GM21723 (cell line): ENCODE data around the gene LINS1.
"Not testable (repeated sequence)": the region's sequence is repeated elsewhere in the genome, so short reads cannot be mapped to it uniquely, and the experiment has no call there.

Source experiments
- ATAC-seq: cut with Tn5 transposase; IDR thresholded peaks from one replicate; pipeline ENCODE4 v1.9.1; 2021; ENCODE audit warnings: mild to moderate bottlenecking, moderate library complexity; ENCODE audit not compliant: unreplicated experiment

Gene LINS1

DNA sequence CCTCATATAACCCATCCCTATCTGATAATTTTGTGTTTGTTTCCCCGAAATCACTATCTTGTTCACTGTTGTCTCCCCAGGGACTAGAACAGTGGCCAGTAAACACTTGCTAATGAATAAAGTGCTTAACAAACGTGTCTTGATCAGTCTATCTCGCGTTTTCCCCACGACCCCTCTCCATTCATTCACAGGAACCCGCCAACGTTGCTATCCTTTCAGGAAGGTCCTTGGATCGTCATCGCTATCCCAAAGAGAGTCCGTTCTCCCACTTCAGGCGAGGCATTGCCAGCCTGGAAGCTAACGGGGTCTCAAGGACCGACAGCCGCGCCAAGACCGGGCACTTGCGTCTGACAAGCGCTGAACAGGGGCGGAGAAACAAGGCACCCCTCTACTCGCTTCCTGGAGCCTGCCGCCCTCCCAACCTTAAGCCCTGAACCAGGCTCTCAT lies 344 bp downstream of the LINS1 start:
- ATAC-seq, result peak; percentile 22

DNA sequence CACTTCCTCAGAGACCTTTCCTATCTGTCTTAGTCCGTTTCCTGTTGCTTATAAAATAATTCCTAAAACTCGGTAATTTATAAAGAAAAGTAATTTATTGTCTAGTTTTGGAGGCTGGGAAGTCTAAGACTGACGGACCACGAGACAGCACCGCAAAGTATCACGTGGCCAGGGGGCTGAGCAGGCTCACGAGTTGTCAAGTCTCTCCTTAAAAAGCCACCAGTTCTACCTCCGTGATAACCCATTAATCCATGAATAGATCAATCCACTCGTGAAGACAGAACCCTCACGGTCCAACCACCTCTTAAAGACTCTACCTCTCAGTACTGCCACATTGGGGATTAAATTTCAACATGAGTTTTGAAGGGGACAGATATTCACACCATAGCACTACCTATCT lies 821 bp downstream of the LINS1 start:
- ATAC-seq, result no peak

DNA sequence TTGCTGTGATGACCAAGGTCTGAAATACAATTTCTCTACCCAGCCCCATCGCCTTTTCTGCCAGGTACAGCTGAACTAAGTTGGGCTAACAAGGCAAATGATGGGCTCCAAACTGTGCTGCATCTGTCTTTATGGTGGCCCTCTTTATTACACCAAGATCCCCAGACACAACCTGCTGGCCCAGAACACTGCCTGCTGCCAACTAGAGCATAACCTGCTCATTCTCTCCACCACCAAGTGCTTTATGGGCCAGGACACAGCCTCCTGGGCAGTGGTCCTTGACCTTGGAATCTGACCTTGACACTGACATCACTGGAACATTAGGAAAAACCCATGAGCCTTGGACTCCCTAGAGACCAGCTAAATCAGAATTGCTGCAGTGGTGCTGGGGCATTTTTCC lies 3.3 kb downstream of the LINS1 start:
- no peak for ATAC-seq

DNA sequence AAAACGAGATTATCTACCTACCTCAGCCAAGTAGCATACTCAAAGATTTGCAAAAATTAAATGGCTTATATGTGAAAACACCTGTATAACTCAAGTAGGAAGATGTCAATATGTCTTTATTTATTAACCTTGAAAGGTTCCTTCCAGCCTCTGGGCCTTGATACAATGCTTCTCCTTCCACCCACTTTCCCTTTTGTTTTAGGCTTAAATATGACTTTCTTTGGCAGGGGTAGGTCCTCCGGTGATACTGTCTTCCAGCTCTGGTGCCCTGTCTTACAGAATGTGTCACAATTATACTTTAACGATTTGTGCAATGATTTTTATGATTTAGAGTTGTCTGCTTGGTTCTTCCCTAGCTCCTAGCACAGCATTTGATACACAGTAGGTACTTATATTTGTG lies 4.1 kb downstream of the LINS1 start:
- ATAC-seq, result no peak

DNA sequence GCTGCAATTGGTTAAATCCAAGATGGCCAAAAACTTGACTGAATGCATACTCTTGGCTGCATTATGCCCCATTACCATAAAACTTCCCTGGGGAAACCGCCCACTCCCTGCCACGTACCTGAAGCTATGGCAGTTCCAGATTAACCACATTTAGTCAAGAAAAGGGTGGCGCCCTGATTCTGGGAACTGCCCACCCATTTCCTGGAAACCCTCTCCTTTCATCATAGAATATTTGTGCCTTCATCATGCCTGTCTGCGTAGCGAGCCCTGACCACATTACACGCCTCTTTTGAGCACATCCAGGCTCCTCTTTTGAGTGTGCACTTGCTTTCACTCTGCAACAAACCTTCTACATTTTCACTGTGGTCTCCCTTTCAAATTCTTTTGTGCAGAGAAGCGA lies 5.2 kb downstream of the LINS1 start:
- ATAC-seq, result peak; percentile 83

DNA sequence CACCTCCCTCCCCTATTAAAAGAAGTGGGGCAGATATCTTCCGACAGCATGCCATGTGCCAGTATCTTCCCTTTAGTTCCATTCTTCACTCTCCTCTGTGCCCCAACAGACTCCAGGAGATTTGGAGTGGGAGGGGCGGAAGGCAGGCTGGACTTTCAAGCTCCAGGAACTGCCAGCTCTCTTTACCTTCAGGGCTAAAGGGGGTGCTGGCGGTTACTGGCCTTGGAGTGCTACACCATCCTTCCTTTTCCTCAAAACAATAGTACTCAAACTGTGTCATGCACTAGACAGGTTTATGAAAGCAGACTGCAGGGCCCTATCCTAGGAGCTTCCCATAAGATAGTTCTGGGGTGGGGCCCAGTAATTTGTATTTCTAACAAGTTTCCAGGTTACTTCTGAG lies 6.0 kb downstream of the LINS1 start:
- ATAC-seq, result no peak

DNA sequence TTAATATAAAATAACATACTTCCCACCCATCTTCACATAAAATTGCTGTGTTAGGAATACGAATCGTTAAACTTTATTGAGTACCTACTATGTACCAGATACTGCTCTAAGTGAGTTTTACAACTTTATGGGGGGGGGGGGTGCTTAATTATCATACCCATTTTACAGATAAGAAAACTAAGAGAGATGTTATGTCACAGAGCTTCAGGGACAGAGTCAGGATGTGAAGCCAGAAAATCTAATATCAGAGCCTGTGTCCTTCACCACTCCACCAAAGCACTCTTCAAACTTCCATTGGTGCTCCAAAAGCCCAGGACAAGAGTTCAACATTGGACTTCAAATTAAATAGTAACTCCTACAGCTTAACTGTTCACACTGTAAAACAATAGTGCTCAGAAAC lies 8.6 kb downstream of the LINS1 start:
- no peak for ATAC-seq

DNA sequence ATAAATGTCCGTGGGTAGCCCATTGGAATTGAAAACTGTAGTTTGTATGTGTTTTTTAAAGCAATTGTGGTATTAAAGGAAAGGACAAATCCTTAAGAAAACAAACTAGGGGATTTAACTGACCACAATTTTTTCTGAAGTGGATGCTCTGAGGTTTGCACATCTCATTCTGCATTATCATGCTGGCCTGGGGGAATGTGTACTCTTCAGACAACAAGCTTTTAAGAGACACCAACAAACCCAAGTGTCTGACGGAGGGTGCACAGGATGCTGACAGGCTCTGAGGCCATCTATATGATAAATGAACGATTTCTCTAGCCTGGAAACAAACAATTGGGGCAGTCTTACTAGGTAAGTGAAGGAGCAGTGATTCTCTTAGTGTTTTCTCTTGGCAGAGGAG lies 9.1 kb downstream of the LINS1 start:
- ATAC-seq, result no peak

DNA sequence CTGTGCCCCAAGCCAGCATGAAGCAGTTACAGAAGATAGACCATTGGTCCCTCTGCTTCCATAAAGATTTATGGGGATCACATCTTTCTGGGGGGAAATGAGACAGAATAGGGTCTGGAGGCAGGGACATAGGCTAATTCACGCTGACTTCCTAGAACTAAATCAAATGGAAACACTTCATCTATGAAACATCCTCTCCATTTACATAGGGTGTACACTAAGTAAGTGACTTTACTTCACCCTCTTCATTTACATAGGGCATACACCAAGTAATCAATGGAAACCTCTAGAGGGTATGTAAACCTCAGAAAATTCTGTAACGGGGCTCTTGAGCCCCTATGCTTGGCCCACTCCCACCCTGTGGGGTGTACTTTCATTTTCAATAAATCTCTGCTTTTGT lies 10.1 kb downstream of the LINS1 start:
- ATAC-seq, result no peak

DNA sequence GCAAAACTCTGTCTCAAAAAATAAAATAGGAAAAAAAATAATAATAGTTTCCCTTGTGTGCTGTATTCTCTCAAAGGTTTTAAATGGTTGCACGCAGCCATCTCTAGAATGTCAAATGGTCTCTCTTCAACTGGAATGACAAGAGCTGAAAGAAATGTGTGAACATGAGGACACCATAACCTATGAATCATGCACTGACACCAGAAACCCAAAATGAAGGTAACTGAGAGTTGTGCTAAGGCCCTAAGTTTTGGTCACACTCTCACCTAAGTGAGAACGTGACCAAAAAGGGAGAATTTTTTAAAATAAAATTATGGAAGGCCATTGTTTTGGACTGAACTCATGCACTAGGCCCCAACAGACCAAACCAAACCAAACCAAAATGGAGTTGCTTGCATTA lies 10.8 kb downstream of the LINS1 start:
- ATAC-seq, result not testable (repeated sequence)

DNA sequence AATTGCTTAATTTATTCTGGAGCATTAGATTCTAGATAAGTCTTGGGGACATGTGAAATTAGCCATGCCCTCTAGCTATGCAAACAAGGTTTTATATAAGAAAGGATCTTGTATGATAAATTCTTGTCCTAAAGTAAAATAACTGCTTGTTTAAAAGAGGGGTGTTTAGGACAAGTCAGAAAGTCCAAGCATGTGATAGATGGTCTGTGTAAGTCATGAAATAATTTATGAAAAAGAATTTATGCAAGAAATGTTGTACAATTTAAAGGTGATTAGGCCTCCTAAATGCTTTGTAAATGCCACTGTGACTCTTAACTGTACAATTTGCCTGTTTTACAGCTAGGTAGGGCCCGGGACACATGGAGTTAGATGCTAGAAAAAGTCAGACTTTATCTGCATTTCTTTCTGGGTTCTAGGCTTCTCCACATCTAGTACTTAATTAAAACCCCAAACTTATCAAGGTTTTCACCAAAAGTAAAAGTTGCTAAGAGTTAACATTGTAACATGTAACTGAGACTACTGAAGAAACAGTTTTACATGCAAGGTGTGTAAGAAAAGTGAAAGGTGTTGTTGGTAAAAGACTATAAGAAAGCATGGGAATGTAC lies 13.2 kb downstream of the LINS1 start:
- ATAC-seq, result no peak

DNA sequence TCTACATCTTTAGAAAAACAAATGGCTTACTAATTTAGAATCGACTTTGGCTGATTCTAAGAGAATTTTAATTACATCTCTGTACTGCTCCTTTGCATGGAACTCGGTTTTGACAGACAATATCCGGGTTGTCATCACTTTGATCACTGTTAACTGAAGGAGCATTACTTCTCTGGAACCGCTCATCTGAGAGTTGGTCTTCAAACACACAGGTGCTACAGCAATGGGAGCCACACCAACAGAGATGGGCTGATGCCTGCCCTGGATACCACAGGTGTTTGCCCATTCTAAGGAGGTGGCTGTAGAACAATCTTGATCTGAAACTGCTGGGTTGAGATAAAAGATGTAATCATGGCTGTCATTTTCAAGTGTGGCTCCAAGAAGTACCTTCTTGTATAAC lies 21.6 kb downstream of the LINS1 start:
- ATAC-seq, result no peak

DNA sequence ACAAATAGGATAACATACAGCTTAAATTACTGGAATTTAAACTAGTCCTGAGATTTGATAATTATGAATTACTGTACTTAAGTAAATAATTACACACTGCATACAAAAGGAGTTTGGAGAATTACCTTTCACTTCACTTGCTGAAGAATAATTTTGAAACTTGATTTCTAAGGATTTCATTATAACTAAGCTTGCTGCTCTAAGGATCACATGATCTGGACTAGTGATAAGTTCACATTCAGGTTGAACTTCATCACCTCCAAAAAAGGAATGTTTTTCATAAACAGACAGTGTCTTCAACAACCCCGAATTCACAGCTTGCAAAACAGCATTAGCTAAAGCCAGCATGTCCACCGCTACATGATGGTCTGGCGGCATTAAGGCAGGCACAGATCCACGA lies 28.5 kb downstream of the LINS1 start:
- no peak for ATAC-seq

DNA sequence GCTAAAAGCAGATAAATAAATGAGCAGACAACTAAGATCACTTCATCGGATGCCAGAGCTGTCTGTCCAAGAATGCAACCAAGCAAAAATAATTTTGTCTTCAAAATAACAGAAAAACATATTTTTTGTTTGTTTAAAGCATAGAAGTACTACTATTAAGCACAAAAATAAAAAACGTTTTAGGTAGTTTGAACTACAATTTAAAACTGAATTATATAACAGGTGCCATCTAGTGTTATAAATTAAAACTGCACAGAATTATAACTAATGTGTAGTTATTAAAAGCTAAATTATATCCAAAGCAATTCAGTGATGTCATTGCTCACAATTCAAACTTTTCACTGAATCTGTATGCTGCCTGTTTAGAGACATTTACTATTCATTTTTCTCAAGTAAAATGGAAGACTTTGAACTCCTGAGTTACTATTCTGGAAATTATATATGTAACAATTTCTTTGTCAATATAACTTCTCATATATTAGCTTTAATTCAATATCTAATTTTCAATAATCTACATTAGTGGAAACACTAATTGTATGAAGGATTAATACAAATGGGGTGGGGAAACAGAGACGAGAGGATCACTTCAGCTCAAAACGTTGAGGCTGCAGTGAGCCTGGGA lies 29.5 kb downstream of the LINS1 start:
- ATAC-seq, result no peak

DNA sequence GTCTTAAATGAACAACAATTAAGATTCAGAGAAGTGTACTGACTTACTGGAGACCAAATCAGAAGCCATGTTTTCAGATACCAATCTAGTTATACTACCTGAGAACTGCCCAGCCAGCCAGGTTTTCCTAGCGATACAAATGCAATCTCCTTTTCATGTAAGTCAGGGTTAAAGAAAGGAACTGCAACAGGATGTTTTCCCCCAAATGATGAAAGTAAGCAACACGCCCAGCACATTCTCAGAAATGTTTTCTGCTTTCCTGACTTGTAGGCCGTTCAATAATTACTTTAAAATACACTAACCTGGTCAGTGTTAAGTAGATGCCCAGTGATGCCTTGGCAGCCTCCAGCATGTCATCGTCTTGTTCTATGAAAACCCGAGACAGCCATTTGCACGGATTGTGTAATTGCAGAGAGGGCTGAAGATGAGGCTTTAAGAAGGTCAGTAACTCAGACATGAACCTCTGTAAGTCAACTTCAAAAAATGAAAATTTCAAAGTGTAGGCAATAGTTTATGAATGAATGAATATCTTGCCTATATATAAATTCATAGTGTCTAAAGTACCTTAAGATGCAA lies 30.3 kb downstream of the LINS1 start:
- ATAC-seq, result no peak

DNA sequence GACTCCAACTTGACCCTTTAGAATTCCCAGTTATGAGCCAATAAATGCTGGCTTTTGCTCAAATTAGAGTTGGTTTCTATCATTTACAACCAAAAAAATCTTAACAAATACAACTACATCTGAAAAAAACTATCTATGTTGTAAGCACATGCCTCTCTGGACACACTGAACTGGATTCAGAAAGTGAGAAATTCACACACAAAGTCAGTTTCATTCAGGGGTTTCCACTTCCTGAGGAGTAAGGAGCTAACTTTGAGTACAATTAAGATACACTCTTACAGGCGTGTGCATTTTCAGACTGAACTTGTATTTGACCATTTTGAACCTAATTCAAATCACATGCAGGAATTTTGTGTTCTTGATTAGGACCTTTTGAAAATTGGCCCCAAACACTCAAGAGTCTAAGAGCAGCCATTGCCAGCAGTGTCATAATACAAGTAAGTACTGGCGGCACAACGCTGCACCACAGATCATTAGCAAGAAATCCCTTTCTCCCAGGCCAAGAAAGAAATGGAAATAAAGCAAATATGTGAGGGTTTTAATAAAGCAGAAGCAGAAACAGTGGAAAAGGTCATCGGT lies 31.2 kb downstream of the LINS1 start:
- peak; percentile 86 for ATAC-seq

DNA sequence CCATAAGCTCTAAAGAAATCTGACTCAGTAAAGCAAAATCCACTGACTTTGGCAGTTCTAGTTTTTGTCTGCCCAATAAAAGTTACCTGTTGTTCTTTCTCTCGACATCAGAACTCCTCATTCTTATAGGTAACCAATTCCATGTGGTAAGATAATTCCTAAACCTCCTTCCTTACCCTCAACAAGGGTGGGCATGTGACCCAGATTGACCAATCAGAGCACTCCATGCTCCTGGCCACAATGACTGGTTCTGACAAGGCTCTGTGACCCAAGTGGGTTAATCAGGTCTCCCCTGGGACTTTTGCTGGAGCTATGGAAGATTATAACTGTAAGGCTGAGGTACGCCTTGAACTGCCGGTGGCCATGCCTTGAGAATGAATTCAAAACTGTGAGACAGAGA lies 31.7 kb downstream of the LINS1 start:
- ATAC-seq, result no peak

DNA sequence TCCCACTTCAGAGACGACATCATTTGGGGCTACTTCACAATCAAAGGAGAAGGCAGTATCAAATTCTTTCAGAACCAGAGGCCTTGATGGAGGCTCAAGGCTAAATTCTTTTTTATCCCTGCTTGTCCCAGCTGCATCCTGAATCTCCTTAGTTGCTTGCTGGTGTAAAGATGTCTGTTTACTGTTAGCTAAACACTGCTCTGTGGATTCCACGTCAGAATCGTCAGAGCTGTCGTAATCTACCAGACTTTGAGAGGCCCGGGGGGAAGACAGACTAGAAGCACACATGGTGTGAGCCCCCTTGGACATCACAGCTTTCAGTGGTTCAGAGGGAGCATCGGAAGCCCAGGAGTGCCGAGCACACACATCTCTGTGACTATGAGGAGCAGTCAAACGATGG lies 32.6 kb downstream of the LINS1 start:
- no peak for ATAC-seq

DNA sequence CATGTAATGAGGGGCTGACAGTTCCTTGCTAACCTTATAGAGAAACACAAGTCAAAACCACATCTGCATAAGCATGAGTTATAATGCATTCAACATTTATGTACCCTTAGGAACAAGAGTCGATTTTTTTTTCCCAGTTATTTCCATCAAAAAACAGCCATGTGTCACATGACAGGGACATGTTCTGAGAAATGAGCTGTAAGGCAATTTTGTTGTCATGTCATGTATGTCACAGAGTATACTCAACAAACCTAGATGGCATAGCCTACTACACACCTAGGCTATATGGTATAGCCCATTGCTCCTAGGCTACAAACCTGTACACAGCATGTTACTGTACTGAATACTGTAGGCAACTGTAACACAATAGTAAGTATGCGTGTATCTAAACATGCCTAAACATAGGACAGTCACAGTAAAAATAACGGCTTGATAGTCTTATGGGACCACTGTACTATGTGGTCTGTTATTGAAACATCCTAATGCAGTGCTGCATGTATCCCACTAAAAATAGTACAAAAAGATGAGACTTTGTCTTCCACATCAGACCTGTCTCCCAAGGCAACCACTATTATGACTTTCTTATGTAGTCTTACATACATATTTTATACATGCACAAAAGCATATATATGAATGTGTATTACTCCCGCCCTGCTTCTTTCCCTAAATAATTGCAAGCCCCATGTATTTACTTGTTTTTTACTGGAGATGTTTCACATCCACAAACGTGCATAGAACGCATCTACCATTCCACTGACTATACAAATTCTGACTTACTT lies 34.9 kb downstream of the LINS1 start:
- ATAC-seq, result no peak

DNA sequence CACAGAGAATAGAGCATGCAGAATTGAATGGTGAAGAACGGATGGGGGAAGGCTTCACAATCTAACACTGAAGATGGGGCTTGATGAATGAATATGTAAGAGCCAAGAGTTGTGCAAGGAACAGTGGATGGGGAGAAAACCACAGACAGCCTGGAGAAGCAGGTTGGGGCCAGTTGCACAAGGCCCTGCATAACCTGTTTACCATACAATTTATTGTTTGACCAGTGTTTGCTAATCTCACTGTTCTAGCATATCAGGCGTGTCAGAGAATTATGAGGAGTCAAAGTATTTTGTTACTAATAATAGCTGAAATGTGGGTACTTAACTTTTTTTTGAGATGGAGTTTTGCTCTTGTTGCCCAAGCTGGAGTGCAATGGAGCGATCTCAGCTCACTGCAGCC lies 36.4 kb downstream of the LINS1 start:
- no peak for ATAC-seq

DNA sequence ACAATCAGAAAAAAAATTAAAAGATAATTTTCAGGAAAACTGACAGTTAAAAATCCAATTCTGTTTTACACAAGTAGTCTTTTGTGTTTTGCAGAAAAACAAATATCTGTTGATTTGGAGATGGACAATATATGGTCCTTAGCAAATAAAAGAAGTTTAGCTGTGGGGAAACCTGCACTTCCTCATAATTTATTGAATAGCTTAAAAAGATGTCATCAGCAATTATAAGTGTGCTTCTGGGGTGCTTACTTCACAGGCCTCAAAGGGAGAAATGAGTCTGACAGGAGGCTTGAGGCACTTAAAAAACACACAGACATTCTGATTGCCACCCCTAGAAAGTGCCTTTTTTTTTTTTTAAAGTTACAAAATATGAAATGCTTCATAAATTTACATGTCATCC lies 41.7 kb downstream of the LINS1 start:
- no peak for ATAC-seq

DNA sequence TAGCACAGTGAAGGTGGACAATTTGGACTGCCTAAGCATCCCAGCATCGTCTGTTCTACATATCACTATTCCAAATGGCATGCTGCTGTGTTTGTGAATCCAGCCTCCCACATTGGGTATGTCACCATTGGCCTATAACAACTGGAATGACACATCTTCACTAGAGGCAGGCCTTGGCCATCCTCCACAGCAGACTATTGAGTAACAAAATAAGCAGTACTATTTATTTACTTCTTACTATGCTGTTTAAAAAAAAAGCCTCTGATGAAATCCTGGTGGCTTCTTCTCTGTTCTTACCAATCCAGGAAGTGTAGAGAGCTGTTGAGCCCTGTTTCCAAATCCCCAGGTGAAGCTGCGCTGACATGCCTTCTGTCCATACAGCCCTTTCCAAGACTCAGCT lies 42.7 kb downstream of the LINS1 start:
- ATAC-seq, result no peak
